ENCODE results near the gene TGM1.

The TGM1 gene

GRCh38 chr14:24277606-24278321 lies 14.8 kb upstream of the TGM1 start:
- no peaks in the 10 kb centered on the region for H3K4me1 ChIP-seq (ENCODE audit: insufficient read depth, low read length)

GRCh38 chr14:24277071-24277470 lies 14.1 kb upstream of the TGM1 start:
- Histone ChIP-seq H3K4me1 (ENCODE audit: insufficient read depth, low read length) (peaks cover under 1% of the 10 kb centered on the region), H3K9ac (ENCODE audit: low read length) (no peak overlapping the region), H3K27ac (ENCODE audit: low read depth, low read length) (no peak overlapping the region), H3K27me3 (ENCODE audit: control insufficient read depth in 1 of 2, insufficient read depth in 2 of 2, low read length in 2 of 2) (no peaks in the 10 kb centered on the region), H3K9me3 (ENCODE audit: low read length) (no peaks in the 10 kb centered on the region), H3K36me3 (ENCODE audit: insufficient read depth, low read length) (no peaks in the 10 kb centered on the region), H3K4me3 (ENCODE audit: low read depth in 1 of 2, low read length in 2 of 2) (no peak overlapping the region)

More at GRCh38 chr14:24277606-24278321, 14.8 kb upstream of the TGM1 start:
- H3K27me3 ChIP-seq (ENCODE audit: control insufficient read depth in 1 of 2, insufficient read depth in 2 of 2, low read length in 2 of 2): no peaks in the 10 kb centered on the region
- H3K27ac ChIP-seq (ENCODE audit: low read depth, low read length): no peak overlapping the region
- H3K9me3 ChIP-seq (ENCODE audit: low read length): no peaks in the 10 kb centered on the region
- no peak overlapping the region for H3K9ac ChIP-seq (ENCODE audit: low read length)
- H3K4me3 ChIP-seq (ENCODE audit: low read depth in 1 of 2, low read length in 2 of 2): no peak overlapping the region
- H3K36me3 ChIP-seq (ENCODE audit: insufficient read depth, low read length): no peaks in the 10 kb centered on the region

- Histone ChIP-seq H3K9me3 (ENCODE audit: low read length) (no peaks in the 10 kb centered on the region), H3K36me3 (ENCODE audit: insufficient read depth, low read length) (peaks cover 3% of the 10 kb centered on the region), H3K4me1 (ENCODE audit: insufficient read depth, low read length) (peaks cover 9% of the 10 kb centered on the region), H3K27ac (ENCODE audit: low read depth, low read length) (no peak overlapping the region), H3K27me3 (ENCODE audit: control insufficient read depth in 1 of 2, insufficient read depth in 2 of 2, low read length in 2 of 2) (no peaks in the 10 kb centered on the region), H3K9ac (ENCODE audit: low read length) (no peak overlapping the region), H3K4me3 (ENCODE audit: low read depth in 1 of 2, low read length in 2 of 2) (no peak overlapping the region)
Measured at GRCh38 chr14:24274101-24274543, 11.1 kb upstream of the TGM1 start.

- no peak overlapping the region for H3K27ac ChIP-seq (ENCODE audit: low read depth, low read length)
- H3K9me3 ChIP-seq (ENCODE audit: low read length): no peaks in the 10 kb centered on the region
- no peaks in the 10 kb centered on the region for H3K27me3 ChIP-seq (ENCODE audit: control insufficient read depth in 1 of 2, insufficient read depth in 2 of 2, low read length in 2 of 2)
- no peak overlapping the region for H3K4me3 ChIP-seq (ENCODE audit: low read depth in 1 of 2, low read length in 2 of 2)
- H3K36me3 ChIP-seq (ENCODE audit: insufficient read depth, low read length): peaks cover 3% of the 10 kb centered on the region
- H3K9ac ChIP-seq (ENCODE audit: low read length): no peak overlapping the region
- peaks cover 9% of the 10 kb centered on the region for H3K4me1 ChIP-seq (ENCODE audit: insufficient read depth, low read length)
Measured at GRCh38 chr14:24273422-24273998, 10.5 kb upstream of the TGM1 start.

- Histone ChIP-seq H3K4me1 (ENCODE audit: insufficient read depth, low read length) (peaks cover 9% of the 10 kb centered on the region), H3K27ac (ENCODE audit: low read depth, low read length) (no peak overlapping the region), H3K36me3 (ENCODE audit: insufficient read depth, low read length) (peaks cover 3% of the 10 kb centered on the region)
Measured at GRCh38 chr14:24272467-24272866, 9.5 kb upstream of the TGM1 start.

GRCh38 chr14:24271834-24272263 lies 8.9 kb upstream of the TGM1 start:
- Histone ChIP-seq H3K9ac (ENCODE audit: low read length) (peak overlapping the region; percentile 90), H3K9me3 (ENCODE audit: low read length) (no peaks in the 10 kb centered on the region), H3K4me3 (ENCODE audit: low read depth in 1 of 2, low read length in 2 of 2) (peak overlapping the region; percentile 88), H3K27me3 (ENCODE audit: control insufficient read depth in 1 of 2, insufficient read depth in 2 of 2, low read length in 2 of 2) (no peaks in the 10 kb centered on the region), H3K4me1 (ENCODE audit: insufficient read depth, low read length) (peaks cover 9% of the 10 kb centered on the region), H3K36me3 (ENCODE audit: insufficient read depth, low read length) (peaks cover 3% of the 10 kb centered on the region), H3K27ac (ENCODE audit: low read depth, low read length) (peak overlapping the region; percentile 99)

More at GRCh38 chr14:24272467-24272866, 9.5 kb upstream of the TGM1 start:
- no peaks in the 10 kb centered on the region for H3K27me3 ChIP-seq (ENCODE audit: control insufficient read depth in 1 of 2, insufficient read depth in 2 of 2, low read length in 2 of 2)
- H3K9me3 ChIP-seq (ENCODE audit: low read length): no peaks in the 10 kb centered on the region
- H3K9ac ChIP-seq (ENCODE audit: low read length): no peak overlapping the region
- no peak overlapping the region for H3K4me3 ChIP-seq (ENCODE audit: low read depth in 1 of 2, low read length in 2 of 2)

GRCh38 chr14:24271134-24271833 lies 8.3 kb upstream of the TGM1 start, which contains the start of gene RABGGTA:
Gene RABGGTA, minus strand, starts transcription at chr14:24271597. Its CDS starts 482 bp downstream, at chr14:24271115.
- Histone ChIP-seq H3K9ac (ENCODE audit: low read length) (peak within 1 kb of the TSS; percentile 90), H3K27ac (ENCODE audit: low read depth, low read length) (peak within 1 kb of the TSS; percentile 99), H3K4me3 (ENCODE audit: low read depth in 1 of 2, low read length in 2 of 2) (peak within 1 kb of the TSS; percentile 88), H3K4me1 (ENCODE audit: insufficient read depth, low read length) (peaks cover 9% of the 10 kb centered on the region), H3K9me3 (ENCODE audit: low read length) (no peaks in the 10 kb centered on the region), H3K36me3 (ENCODE audit: insufficient read depth, low read length) (peaks cover 3% of the 10 kb centered on the region), H3K27me3 (ENCODE audit: control insufficient read depth in 1 of 2, insufficient read depth in 2 of 2, low read length in 2 of 2) (no peaks in the 10 kb centered on the region)

GRCh38 chr14:24270537-24271133 lies 7.7 kb upstream of the TGM1 start:
- H3K4me1 ChIP-seq (ENCODE audit: insufficient read depth, low read length): peaks cover 9% of the 10 kb centered on the region
- no peaks in the 10 kb centered on the region for H3K27me3 ChIP-seq (ENCODE audit: control insufficient read depth in 1 of 2, insufficient read depth in 2 of 2, low read length in 2 of 2)
- peak overlapping the region; percentile 88 for H3K4me3 ChIP-seq (ENCODE audit: low read depth in 1 of 2, low read length in 2 of 2)
- H3K36me3 ChIP-seq (ENCODE audit: insufficient read depth, low read length): peaks cover 3% of the 10 kb centered on the region
- peak overlapping the region; percentile 99 for H3K27ac ChIP-seq (ENCODE audit: low read depth, low read length)
- H3K9ac ChIP-seq (ENCODE audit: low read length): peak overlapping the region; percentile 90
- H3K9me3 ChIP-seq (ENCODE audit: low read length): no peaks in the 10 kb centered on the region

GRCh38 chr14:24269910-24270536 lies 7.0 kb upstream of the TGM1 start:
- Histone ChIP-seq H3K4me1 (ENCODE audit: insufficient read depth, low read length) (peaks cover 9% of the 10 kb centered on the region), H3K27me3 (ENCODE audit: control insufficient read depth in 1 of 2, insufficient read depth in 2 of 2, low read length in 2 of 2) (no peaks in the 10 kb centered on the region), H3K27ac (ENCODE audit: low read depth, low read length) (no peak overlapping the region), H3K9ac (ENCODE audit: low read length) (no peak overlapping the region), H3K36me3 (ENCODE audit: insufficient read depth, low read length) (peaks cover 3% of the 10 kb centered on the region), H3K9me3 (ENCODE audit: low read length) (no peaks in the 10 kb centered on the region), H3K4me3 (ENCODE audit: low read depth in 1 of 2, low read length in 2 of 2) (no peak overlapping the region)

GRCh38 chr14:24269368-24269767 lies 6.4 kb upstream of the TGM1 start:
- no peak overlapping the region for H3K4me3 ChIP-seq (ENCODE audit: low read depth in 1 of 2, low read length in 2 of 2)
- peaks cover 9% of the 10 kb centered on the region for H3K4me1 ChIP-seq (ENCODE audit: insufficient read depth, low read length)
- peaks cover 3% of the 10 kb centered on the region for H3K36me3 ChIP-seq (ENCODE audit: insufficient read depth, low read length)

GRCh38 chr14:24268225-24268624 lies 5.2 kb upstream of the TGM1 start:
- Histone ChIP-seq H3K36me3 (ENCODE audit: insufficient read depth, low read length) (peaks cover 3% of the 10 kb centered on the region), H3K9me3 (ENCODE audit: low read length) (no peaks in the 10 kb centered on the region), H3K27me3 (ENCODE audit: control insufficient read depth in 1 of 2, insufficient read depth in 2 of 2, low read length in 2 of 2) (no peaks in the 10 kb centered on the region), H3K4me3 (ENCODE audit: low read depth in 1 of 2, low read length in 2 of 2) (no peak overlapping the region), H3K27ac (ENCODE audit: low read depth, low read length) (no peak overlapping the region), H3K9ac (ENCODE audit: low read length) (no peak overlapping the region), H3K4me1 (ENCODE audit: insufficient read depth, low read length) (peaks cover 9% of the 10 kb centered on the region)

More at GRCh38 chr14:24269368-24269767, 6.4 kb upstream of the TGM1 start:
- Histone ChIP-seq H3K27ac (ENCODE audit: low read depth, low read length) (no peak overlapping the region), H3K9me3 (ENCODE audit: low read length) (no peaks in the 10 kb centered on the region), H3K27me3 (ENCODE audit: control insufficient read depth in 1 of 2, insufficient read depth in 2 of 2, low read length in 2 of 2) (no peaks in the 10 kb centered on the region), H3K9ac (ENCODE audit: low read length) (no peak overlapping the region)

Data from muscle layer of colon (tissue), 2 donors.